Endothelial cell (in vitro differentiated cells): Measurements from ENCODE around the gene FBXL16. TPM values are rescaled to one million over a fixed set of nuclear protein-coding genes. Genes with fewer than 3 reads are reported as not detected.

Experiments used
- DNase-seq: peaks from one replicate; pipeline ENCODE4 v3.0.0; 2021; ENCODE audit warnings: low spot score
- H3K27ac Mint-ChIP-seq: one replicate; pipeline ENCODE4 v1.8.0; 2021; ENCODE audit warnings: mixed read lengths, inconsistent platforms; ENCODE audit not compliant: unreplicated experiment
- H3K27me3 Mint-ChIP-seq: one replicate; pipeline ENCODE4 v1.8.0; 2021; ENCODE audit warnings: mild to moderate bottlenecking, moderate library complexity, mixed read lengths, inconsistent platforms; ENCODE audit not compliant: unreplicated experiment
- H3K36me3 Mint-ChIP-seq: one replicate; pipeline ENCODE4 v1.8.0; 2021; ENCODE audit warnings: mild to moderate bottlenecking, low read depth, mixed read lengths, inconsistent platforms; ENCODE audit not compliant: unreplicated experiment
- H3K4me1 Mint-ChIP-seq: one replicate; pipeline ENCODE4 v1.8.0; 2021; ENCODE audit warnings: mild to moderate bottlenecking, mixed read lengths, inconsistent platforms; ENCODE audit not compliant: unreplicated experiment
- H3K4me3 Mint-ChIP-seq: one replicate; pipeline ENCODE4 v1.8.0; 2021; ENCODE audit warnings: mild to moderate bottlenecking, mixed read lengths, inconsistent platforms; ENCODE audit not compliant: unreplicated experiment
- H3K9me3 Mint-ChIP-seq: one replicate; pipeline ENCODE4 v1.8.0; 2021; ENCODE audit warnings: mixed read lengths, inconsistent platforms; ENCODE audit not compliant: unreplicated experiment
- CTCF ChIP-seq: fragments of 200-600 bp; sonication (generic); IDR thresholded peaks from one replicate; pipeline ENCODE4 v1.5.0; 2021; ENCODE audit warnings: antibody characterized with exemption; ENCODE audit not compliant: unreplicated experiment
- total RNA-seq: library from RNA; stranded (reverse); fragmentation: NEBNext Ultra II Directional; extraction: Animal tissue kit (Norgen Biotek cat#: 25700); gene quantifications from one replicate; pipeline ENCODE4 v1.2.1, GENCODE V29; 2021; ENCODE audit not compliant: unreplicated experiment

Gene FBXL16
- total RNA-seq, 1 donor from 2014 or later: not detected

GRCh38 chr16:676565-676902, 29.1 kb downstream of the FBXL16 start:
- Mint-ChIP-seq H3K4me3 (no peak overlapping the region), H3K27me3 (peaks cover 14% of the 10 kb centered on the region), H3K36me3 (no peaks in the 10 kb centered on the region), H3K9me3 (no peaks in the 10 kb centered on the region), H3K4me1 (peaks cover 3% of the 10 kb centered on the region), H3K27ac (no peak overlapping the region)
- no peak for DNase-seq
- no peak for TF ChIP-seq CTCF

GRCh38 chr16:675884-676564, 29.6 kb downstream of the FBXL16 start:
- Mint-ChIP-seq H3K4me3 (no peak overlapping the region), H3K27me3 (peaks cover 13% of the 10 kb centered on the region), H3K4me1 (peaks cover under 1% of the 10 kb centered on the region), H3K36me3 (no peaks in the 10 kb centered on the region), H3K9me3 (no peaks in the 10 kb centered on the region), H3K27ac (no peak overlapping the region)
- TF ChIP-seq CTCF: no peak
- no peak for DNase-seq

GRCh38 chr16:674968-675883, 30.4 kb downstream of the FBXL16 start, which contains the start of gene RHBDL1:
Gene RHBDL1 (plus strand): TSS chr16:675671. CDS start chr16:675791, 120 bp downstream.
- DNase-seq: no peak
- Mint-ChIP-seq H3K4me1 (no peaks in the 10 kb centered on the region), H3K27ac (no peak within 1 kb of the TSS), H3K27me3 (peaks cover 14% of the 10 kb centered on the region), H3K9me3 (no peaks in the 10 kb centered on the region), H3K4me3 (no peak within 1 kb of the TSS), H3K36me3 (no peaks in the 10 kb centered on the region)
- TF ChIP-seq CTCF: no peak

GRCh38 chr16:674214-674881, 31.3 kb downstream of the FBXL16 start:
- H3K4me3 Mint-ChIP-seq: no peak overlapping the region
- no peak for DNase-seq
- no peak for TF ChIP-seq CTCF
- no peaks in the 10 kb centered on the region for H3K4me1 Mint-ChIP-seq
- peaks cover 15% of the 10 kb centered on the region for H3K27me3 Mint-ChIP-seq
- H3K27ac Mint-ChIP-seq: no peak overlapping the region
- H3K9me3 Mint-ChIP-seq: no peaks in the 10 kb centered on the region
- no peaks in the 10 kb centered on the region for H3K36me3 Mint-ChIP-seq
